LNCaP clone FGC (cell line): ENCODE measurements around the gene MIER1.
"Not testable (repeated sequence)": the region's sequence is repeated elsewhere in the genome, so short reads cannot be mapped to it uniquely, and the experiment has no call there.

ENCODE experiments used
- DNase-seq: peaks from one replicate; pipeline ENCODE4 v3.0.0-alpha.2; 2011; ENCODE audit warnings: low read depth
- H3K4me3 ChIP-seq: 2 replicates; pipeline ENCODE4 v1.5.1; 2011; ENCODE audit warnings: mild to moderate bottlenecking, low read depth, low read length, control low read depth
- TF ChIP-seq, protein P1 (sequence below): IDR thresholded peaks from 2 replicates; pipeline ENCODE4 v1.5.1; 2012; ENCODE audit warnings: mild to moderate bottlenecking; ENCODE audit not compliant: control insufficient read depth, insufficient read depth; ENCODE audit errors: extremely low read depth

MIER1 gene

DNA sequence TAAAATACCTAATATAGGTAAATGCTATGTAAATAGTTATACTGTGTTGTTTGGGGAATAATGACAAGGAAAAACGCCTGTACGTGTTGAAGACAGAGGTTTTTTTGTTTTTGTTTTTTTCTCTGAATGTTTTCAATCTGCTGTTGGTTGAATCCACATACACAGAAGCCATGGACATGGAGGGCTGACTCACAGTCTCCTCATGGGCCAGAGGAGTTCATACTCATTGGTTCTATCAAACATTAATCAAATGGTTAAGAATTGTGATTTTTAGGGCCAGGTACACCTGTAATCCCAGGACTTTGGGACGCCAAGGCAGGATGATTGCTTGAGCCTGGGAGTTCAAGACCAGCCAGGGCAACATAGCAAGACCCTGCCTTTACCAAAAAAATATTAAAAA lies 20.5 kb downstream of the MIER1 start:
- TF ChIP-seq, protein P1, sequence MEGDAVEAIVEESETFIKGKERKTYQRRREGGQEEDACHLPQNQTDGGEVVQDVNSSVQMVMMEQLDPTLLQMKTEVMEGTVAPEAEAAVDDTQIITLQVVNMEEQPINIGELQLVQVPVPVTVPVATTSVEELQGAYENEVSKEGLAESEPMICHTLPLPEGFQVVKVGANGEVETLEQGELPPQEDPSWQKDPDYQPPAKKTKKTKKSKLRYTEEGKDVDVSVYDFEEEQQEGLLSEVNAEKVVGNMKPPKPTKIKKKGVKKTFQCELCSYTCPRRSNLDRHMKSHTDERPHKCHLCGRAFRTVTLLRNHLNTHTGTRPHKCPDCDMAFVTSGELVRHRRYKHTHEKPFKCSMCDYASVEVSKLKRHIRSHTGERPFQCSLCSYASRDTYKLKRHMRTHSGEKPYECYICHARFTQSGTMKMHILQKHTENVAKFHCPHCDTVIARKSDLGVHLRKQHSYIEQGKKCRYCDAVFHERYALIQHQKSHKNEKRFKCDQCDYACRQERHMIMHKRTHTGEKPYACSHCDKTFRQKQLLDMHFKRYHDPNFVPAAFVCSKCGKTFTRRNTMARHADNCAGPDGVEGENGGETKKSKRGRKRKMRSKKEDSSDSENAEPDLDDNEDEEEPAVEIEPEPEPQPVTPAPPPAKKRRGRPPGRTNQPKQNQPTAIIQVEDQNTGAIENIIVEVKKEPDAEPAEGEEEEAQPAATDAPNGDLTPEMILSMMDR = no peak
- no peak for DNase-seq
- H3K4me3 ChIP-seq = no peak overlapping the region

DNA sequence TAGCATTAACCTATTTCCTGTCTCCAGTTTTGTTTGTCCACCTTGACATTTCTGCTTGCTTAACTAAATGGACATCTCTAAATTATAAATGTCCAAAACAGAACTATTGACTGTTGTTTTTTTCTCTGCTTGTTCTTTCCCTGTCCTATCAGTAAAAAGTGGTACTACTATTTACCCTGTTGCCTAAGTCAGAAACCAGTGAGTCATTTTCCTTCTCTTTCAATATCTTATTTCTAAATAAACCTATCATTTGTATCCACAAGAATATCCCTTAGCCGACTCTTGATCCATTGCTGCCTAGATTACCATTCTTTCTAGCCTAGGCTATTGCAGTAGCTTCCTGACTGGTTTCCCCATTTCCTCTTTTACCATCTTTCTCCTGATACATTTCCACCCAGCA lies 22.5 kb downstream of the MIER1 start:
- no peak for DNase-seq
- H3K4me3 ChIP-seq = no peak overlapping the region
- TF ChIP-seq, protein P1 = no peak

DNA sequence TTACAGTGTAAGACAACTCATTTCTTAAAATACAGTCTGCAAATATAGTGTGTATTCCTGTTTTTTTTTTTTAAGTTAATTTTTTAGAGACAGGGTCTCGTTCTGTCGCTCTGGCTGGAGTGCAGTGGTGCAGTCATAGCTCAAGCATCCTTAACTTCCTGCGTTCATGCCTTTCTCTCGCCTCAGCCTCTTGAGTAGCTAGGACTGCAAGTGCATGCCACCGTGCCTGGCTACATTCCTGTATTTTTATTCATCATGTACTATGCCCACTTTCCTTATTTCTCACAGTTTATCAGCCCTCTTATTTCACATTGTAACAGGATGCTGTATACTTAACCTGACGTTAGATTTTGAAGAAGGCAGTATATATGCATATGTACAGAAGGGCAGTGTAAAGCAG lies 26.7 kb downstream of the MIER1 start:
- TF ChIP-seq, protein P1 = no peak
- H3K4me3 ChIP-seq = no peak overlapping the region
- no peak for DNase-seq

DNA sequence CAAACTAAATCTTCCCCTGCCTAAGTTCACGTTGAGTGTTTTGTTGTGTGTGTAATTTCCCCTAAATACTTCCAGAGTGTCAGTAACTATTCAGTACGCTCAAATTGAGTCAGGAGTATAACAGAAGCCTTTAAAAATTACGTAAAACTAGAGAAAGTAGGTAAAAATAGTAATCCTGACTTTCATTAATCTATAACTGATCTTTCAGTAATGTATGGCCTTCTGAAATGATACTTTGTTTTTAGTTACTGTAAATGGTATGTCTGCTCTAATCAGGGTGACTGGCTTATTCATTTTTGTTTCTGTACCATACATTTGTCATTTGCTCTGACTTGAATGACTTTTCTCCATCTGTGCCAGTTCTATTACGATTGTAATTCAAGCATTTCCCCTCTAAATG lies 29.4 kb downstream of the MIER1 start:
- no peak for DNase-seq
- TF ChIP-seq, protein P1 = no peak

DNA sequence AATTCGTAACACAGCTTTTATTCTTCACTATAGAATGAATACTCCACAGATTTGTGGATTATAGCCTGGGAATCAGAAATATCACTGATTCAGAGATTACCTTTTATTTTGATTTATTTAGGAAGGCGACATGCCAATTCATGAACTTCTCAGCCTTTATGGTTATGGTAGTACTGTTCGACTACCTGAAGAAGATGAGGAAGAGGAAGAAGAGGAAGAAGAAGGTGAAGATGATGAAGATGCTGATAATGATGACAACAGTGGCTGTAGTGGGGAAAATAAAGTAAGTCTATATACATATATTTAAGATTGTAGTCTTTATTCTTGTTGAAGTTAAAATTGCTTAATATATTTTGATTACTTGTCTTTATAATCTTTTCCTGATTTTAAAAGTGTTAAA lies 33.1 kb downstream of the MIER1 start:
- no peak for DNase-seq
- H3K4me3 ChIP-seq = no peak overlapping the region
- TF ChIP-seq, protein P1 = no peak

More for the DNA sequence above, 29.4 kb downstream of the MIER1 start:
- no peak overlapping the region for H3K4me3 ChIP-seq

DNA sequence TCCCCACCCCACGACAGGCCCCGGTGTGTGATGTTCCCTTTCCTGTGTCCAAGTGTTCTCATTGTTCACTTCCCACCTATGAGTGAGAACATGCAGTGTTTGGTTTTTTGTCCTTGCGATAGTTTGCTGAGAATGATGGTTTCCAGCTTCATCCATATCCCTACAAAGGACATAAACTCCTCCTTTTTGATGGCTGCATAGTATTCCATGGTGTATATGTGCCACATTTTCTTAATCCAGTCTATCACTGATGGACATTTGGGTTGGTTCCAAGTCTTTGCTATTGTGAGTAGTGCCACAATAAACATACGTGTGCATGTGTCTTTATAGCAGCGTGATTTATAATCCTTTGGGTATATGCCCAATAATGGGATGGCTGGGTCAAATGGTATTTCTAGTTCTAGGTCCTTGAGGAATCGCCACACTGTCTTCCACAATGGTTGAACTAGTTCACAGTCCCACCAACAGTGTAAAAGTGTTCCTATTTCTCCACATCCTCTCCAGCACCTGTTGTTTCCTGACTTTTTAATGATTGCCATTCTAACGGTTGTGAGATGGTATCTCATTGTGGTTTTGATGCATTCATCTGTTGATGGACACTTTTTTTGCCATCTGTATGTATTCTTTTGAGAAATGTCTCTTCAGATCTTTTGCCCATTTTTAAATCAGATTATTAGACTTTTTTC lies 41.5 kb downstream of the MIER1 start:
- not testable (repeated sequence) for DNase-seq, H3K4me3 ChIP-seq

DNA sequence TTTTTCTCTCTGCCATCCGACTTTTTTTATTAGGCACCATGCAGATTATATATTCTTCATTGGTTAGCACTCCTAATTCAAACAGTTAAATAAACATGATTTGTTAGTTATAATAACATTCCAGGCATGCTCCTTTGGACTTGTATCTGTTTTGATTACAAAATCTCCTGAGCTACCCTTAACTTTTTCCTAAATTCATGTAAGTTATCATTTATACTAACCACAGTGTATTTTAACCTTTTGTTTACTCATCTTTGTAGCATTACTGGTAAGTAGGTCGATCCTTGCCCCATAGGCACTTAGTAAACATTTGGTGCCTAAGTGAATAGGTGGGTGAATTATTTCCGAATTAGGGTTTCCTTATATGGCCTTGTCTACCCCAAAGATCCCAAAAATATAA lies 43.8 kb downstream of the MIER1 start:
- TF ChIP-seq, protein P1 = no peak
- no peak for DNase-seq
- H3K4me3 ChIP-seq = no peak overlapping the region
